Smooth muscle cell (in vitro differentiated cells): ENCODE measurements around the gene SMYD2. TPM values are rescaled to one million over a fixed set of nuclear protein-coding genes. Genes with fewer than 3 reads are reported as not detected.

Experiments used
- DNase-seq: peaks from one replicate; lab custom pipeline; 2025; ENCODE audit not compliant: unreplicated experiment; lab: John Stamatoyannopoulos, UW
- H2AFZ ChIP-seq: fragments of 200-600 bp; sonication (generic); 2 replicates; pipeline ENCODE4 v1.6.0; 2016; ENCODE audit warnings: antibody characterized with exemption, low read depth, mild to moderate bottlenecking
- H3F3A ChIP-seq: fragments of 200-600 bp; sonication (generic); 2 replicates; pipeline ENCODE4 v1.6.0; 2017; ENCODE audit warnings: antibody characterized with exemption, low read depth
- H3K27ac ChIP-seq: fragments of 200-600 bp; sonication (generic); 2 replicates; pipeline ENCODE4 v1.5.1; 2016; ENCODE audit warnings: low read depth, mild to moderate bottlenecking
- H3K27me3 ChIP-seq: fragments of 200-600 bp; sonication (generic); 2 replicates; pipeline ENCODE4 v1.6.1; 2016; ENCODE audit warnings: low read depth, mild to moderate bottlenecking
- H3K36me3 ChIP-seq: fragments of 200-600 bp; sonication (generic); 2 replicates; pipeline ENCODE4 v1.5.1; 2016; ENCODE audit warnings: low read depth
- H3K4me1 ChIP-seq: fragments of 200-600 bp; sonication (generic); 2 replicates; pipeline ENCODE4 v1.5.1; 2016; ENCODE audit warnings: low read depth
- H3K4me2 ChIP-seq: fragments of 200-600 bp; sonication (generic); 2 replicates; pipeline ENCODE4 v1.6.0; 2016; ENCODE audit warnings: mild to moderate bottlenecking
- H3K4me3 ChIP-seq: fragments of 200-600 bp; sonication (generic); 2 replicates; pipeline ENCODE4 v1.5.1; 2016; ENCODE audit warnings: mild to moderate bottlenecking
- H3K79me2 ChIP-seq: fragments of 200-600 bp; sonication (generic); 2 replicates; pipeline ENCODE4 v1.6.0; 2016; ENCODE audit warnings: low read depth, mild to moderate bottlenecking
- H3K9ac ChIP-seq: fragments of 200-600 bp; sonication (generic); 2 replicates; pipeline ENCODE4 v1.6.0; 2016; ENCODE audit warnings: low read depth
- H3K9me3 ChIP-seq: fragments of 200-600 bp; sonication (generic); replicated peaks from 2 replicates; pipeline ENCODE4 v1.5.1; 2016; ENCODE audit warnings: low read depth
- H4K20me1 ChIP-seq: fragments of 200-600 bp; sonication (generic); 2 replicates; pipeline ENCODE4 v1.6.0; 2016; ENCODE audit warnings: low read depth
- whole genome bisulfite sequencing: methylation state at CpG from one replicate; pipeline ENCODE4 v1.1.7; 2016; ENCODE audit warnings: low lambda C conversion rate; 5-methylcytosine and 5-hydroxymethylcytosine counted together
- polyA plus RNA-seq: library from polyadenylated mRNA; unstranded; fragments of >200 nt; fragmentation: Nextera tagmentation; extraction: Ambion mirVana; gene quantifications from 2 replicates; pipeline ENCODE4 v1.2.1, GENCODE V29; 2016
- total RNA-seq: library from RNA; depleted of rRNA; stranded (reverse); fragments of >200 nt; gene quantifications from 2 replicates; pipeline ENCODE4 v1.2.3, GENCODE V29; 2014
- TF ChIP-seq, protein P1 (sequence below): fragments of 200-600 bp; sonication (generic); IDR thresholded peaks from 2 replicates; pipeline ENCODE4 v1.5.1; 2017; ENCODE audit warnings: borderline replicate concordance, mild to moderate bottlenecking, antibody characterized with exemption; ENCODE audit not compliant: insufficient read depth, poor library complexity, severe bottlenecking

Gene SMYD2
- total and polyA plus RNA-seq, 2 experiments from 2014 or later: 31.1 to 39.7 TPM

DNA sequence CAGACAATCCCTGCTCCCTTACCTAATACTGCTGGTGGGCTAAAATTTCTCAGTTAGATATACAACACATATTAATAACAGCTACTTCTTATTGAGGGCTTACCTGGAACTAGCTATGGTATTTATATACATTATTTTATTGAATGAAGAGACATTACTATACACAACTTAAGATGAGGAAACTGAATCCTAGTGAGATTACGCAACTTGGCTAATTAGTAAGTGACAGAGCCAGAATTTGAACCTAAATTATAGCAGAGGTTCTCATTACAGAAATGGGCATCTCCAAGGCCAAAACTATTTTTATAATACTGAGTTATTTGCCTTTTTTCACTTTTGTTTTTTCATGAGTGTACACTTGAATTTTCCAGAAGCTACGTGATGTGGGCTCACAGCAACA lies 44.5 kb upstream of the SMYD2 start:
- Histone ChIP-seq H3K4me3 (no peak overlapping the region), H3K27me3 (peaks cover 3% of the 10 kb centered on the region), H3K36me3 (no peaks in the 10 kb centered on the region), H3K79me2 (no peaks in the 10 kb centered on the region), H4K20me1 (no peaks in the 10 kb centered on the region), H3K4me1 (peaks cover 5% of the 10 kb centered on the region), H3K9ac (no peak overlapping the region), H2AFZ (no peak overlapping the region), H3K9me3 (no peaks in the 10 kb centered on the region), H3F3A (no peaks in the 10 kb centered on the region), H3K27ac (no peak overlapping the region), H3K4me2 (no peak overlapping the region)
- DNase-seq: no peak
- 74% methylated on average over 2 of the region's 2 CpGs for WGBS
- TF ChIP-seq, protein P1, sequence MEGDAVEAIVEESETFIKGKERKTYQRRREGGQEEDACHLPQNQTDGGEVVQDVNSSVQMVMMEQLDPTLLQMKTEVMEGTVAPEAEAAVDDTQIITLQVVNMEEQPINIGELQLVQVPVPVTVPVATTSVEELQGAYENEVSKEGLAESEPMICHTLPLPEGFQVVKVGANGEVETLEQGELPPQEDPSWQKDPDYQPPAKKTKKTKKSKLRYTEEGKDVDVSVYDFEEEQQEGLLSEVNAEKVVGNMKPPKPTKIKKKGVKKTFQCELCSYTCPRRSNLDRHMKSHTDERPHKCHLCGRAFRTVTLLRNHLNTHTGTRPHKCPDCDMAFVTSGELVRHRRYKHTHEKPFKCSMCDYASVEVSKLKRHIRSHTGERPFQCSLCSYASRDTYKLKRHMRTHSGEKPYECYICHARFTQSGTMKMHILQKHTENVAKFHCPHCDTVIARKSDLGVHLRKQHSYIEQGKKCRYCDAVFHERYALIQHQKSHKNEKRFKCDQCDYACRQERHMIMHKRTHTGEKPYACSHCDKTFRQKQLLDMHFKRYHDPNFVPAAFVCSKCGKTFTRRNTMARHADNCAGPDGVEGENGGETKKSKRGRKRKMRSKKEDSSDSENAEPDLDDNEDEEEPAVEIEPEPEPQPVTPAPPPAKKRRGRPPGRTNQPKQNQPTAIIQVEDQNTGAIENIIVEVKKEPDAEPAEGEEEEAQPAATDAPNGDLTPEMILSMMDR: no peak

DNA sequence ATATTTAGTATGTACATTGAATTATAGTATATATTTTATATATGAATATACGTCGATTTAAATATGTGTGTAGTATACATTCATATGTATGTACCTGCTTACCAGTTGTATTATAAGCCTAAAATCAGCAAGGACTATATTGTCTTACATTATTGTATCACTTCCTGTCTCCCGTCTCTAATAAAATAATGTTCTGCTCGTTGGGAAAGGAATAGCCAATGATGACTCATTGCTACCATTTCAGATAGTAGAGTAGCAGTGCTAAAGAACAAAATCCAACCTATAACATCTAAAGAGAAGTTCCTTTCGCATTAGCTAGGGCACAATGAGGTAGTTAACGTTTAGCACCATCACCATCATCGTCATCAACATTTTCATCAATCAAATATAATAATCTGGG lies 39.9 kb upstream of the SMYD2 start:
- no peaks in the 10 kb centered on the region for H3K9me3 ChIP-seq
- H3K79me2 ChIP-seq: no peaks in the 10 kb centered on the region
- H3K36me3 ChIP-seq: no peaks in the 10 kb centered on the region
- H3F3A ChIP-seq: no peaks in the 10 kb centered on the region
- H3K4me2 ChIP-seq: no peak overlapping the region
- TF ChIP-seq, protein P1: no peak
- no peak overlapping the region for H3K27ac ChIP-seq
- no peak overlapping the region for H3K9ac ChIP-seq
- WGBS: 87% methylated on average over 7 of the region's 7 CpGs
- no peaks in the 10 kb centered on the region for H3K27me3 ChIP-seq
- H2AFZ ChIP-seq: no peak overlapping the region
- DNase-seq: no peak
- H3K4me1 ChIP-seq: no peaks in the 10 kb centered on the region
- no peaks in the 10 kb centered on the region for H4K20me1 ChIP-seq
- H3K4me3 ChIP-seq: no peak overlapping the region

DNA sequence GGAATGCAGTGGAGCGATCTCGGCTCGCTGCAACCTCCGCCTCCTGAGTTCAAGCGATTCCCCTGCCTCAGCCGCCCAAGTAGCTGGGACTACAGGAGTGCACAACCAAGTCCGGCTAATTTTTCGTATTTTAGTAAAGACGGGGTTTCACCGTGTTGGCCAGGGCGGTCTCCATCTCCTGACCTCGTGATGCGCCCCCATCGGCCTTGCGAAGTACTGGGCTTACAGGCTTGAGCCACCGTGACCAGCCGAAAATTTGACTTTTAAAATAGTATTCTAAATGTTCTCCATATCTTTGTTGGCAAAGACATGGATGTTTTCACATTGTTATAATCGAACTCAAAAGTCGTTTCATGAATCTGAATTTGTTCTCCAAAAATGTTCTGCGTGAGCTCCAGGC lies 36.7 kb upstream of the SMYD2 start:
- no peaks in the 10 kb centered on the region for H3K79me2 ChIP-seq
- H3K4me3 ChIP-seq: no peak overlapping the region
- DNase-seq: no peak
- no peak overlapping the region for H3K9ac ChIP-seq
- no peaks in the 10 kb centered on the region for H3K27me3 ChIP-seq
- H4K20me1 ChIP-seq: no peaks in the 10 kb centered on the region
- WGBS: 95% methylated on average over 20 of the region's 20 CpGs
- no peaks in the 10 kb centered on the region for H3K36me3 ChIP-seq
- H3K9me3 ChIP-seq: no peaks in the 10 kb centered on the region
- TF ChIP-seq, protein P1: no peak
- H3K4me2 ChIP-seq: no peak overlapping the region
- H2AFZ ChIP-seq: no peak overlapping the region
- H3K4me1 ChIP-seq: peaks cover 21% of the 10 kb centered on the region
- H3K27ac ChIP-seq: no peak overlapping the region
- H3F3A ChIP-seq: no peaks in the 10 kb centered on the region

DNA sequence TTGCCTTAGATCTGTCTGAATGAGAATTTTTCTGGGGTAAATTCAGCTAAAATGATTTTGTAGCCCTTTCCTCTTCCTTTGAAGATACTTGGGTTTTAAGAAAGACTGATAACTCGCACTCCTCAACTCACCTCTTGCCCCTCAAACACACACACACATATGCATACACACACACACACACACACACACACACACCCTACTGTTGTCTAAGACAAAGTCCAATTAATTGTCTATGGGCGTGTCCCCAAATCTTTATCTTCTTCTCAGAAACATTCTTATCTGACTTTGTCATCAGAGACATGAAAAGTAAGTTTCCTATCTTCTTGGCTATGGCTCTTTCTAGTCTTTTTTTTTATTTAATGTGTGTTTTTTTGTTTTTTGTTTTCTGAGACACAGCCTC lies 36.1 kb upstream of the SMYD2 start:
- H3K4me2 ChIP-seq: no peak overlapping the region
- no peak for DNase-seq
- 95% methylated on average over 2 of the region's 2 CpGs for WGBS

More for the DNA sequence above, 36.1 kb upstream of the SMYD2 start:
- H3K4me3 ChIP-seq: no peak overlapping the region
- H3K27ac ChIP-seq: no peak overlapping the region
- H3K36me3 ChIP-seq: no peaks in the 10 kb centered on the region
- H3K9me3 ChIP-seq: no peaks in the 10 kb centered on the region
- H3K4me1 ChIP-seq: peaks cover 21% of the 10 kb centered on the region
- no peaks in the 10 kb centered on the region for H3K27me3 ChIP-seq
- H3K9ac ChIP-seq: no peak overlapping the region
- H3F3A ChIP-seq: no peaks in the 10 kb centered on the region
- H3K79me2 ChIP-seq: no peaks in the 10 kb centered on the region
- H2AFZ ChIP-seq: no peak overlapping the region
- TF ChIP-seq, protein P1: no peak
- H4K20me1 ChIP-seq: no peaks in the 10 kb centered on the region
